ENCODE data around the gene NAALADL2.

DNA sequence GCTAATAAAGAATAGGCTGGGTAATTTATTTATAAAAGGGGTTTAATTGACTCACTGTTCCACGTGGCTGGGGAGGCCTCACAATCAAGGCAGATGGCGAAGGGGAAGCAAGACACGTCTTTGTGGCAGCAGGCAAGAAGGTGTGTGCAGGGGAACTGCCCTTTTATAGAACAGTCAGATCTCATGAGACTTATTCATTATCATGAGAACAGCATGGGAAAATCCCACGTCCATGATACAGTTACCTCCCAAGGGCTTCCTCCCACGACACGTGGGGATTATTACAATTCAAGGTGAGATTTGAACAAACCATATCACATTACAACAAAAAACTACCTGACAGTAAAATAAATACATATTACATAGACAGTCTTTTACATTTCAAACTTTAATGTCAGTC, 414.9 kb downstream of the NAALADL2 start:
- no peak for TF ChIP-seq CTCF (IDR thresholded peaks at IDR 0.05 in 4 of 5, conservative IDR thresholded peaks at IDR 0.05 in 1 of 5)
- TF ChIP-seq POLR2A (IDR thresholded peaks at IDR 0.05): no peak

Measured in gastrocnemius medialis (tissue), 4 donors.